IMR-90 (cell line): Measurements from ENCODE around the gene SEC23A. TPM values are rescaled to one million over a fixed set of nuclear protein-coding genes. Genes with fewer than 3 reads are reported as not detected.

Experiments used
- ATAC-seq: fragments of 200-7000 bp; cut with Tn5 transposase; 2 replicates; pipeline ENCODE4 v1.9.1; 2020; ENCODE audit warnings: low read depth, mild to moderate bottlenecking, moderate library complexity
- BruUV-seq: library from RNA; stranded (reverse); fragments of 400-500 nt; replicated peaks from 2 replicates; lab custom pipeline; 2021; lab: Mats Ljungman, UMichigan
- CTCF ChIA-PET: fragments of 300-600 bp; formaldehyde crosslinking; extraction: SDS; loops from one replicate; lab custom pipeline; 2021; ENCODE audit warnings: antibody characterized with exemption; lab: Yijun Ruan, JAX
- POLR2A ChIA-PET: fragments of 300-600 bp; sonication (Branson Sonifier 250); formaldehyde crosslinking; loops from one replicate; lab custom pipeline; 2022; ENCODE audit warnings: antibody characterized with exemption; ENCODE audit not compliant: unreplicated experiment; lab: Charles Lee
- DNase-seq: peaks from one replicate; pipeline ENCODE4 v3.0.0; 2013
- H2AFZ ChIP-seq: replicated peaks from 2 replicates; pipeline ENCODE3; 2013; ENCODE audit warnings: low read length, mild to moderate bottlenecking; ENCODE audit not compliant: poor library complexity
- H2AK5ac ChIP-seq: 2 replicates; pipeline ENCODE4 v1.6.1; 2013; ENCODE audit warnings: low read depth, low read length, inconsistent platforms
- H2AK9ac ChIP-seq: replicated peaks from 2 replicates; pipeline ENCODE3; 2013; ENCODE audit warnings: mild to moderate bottlenecking, low read depth, low read length, moderate library complexity; ENCODE audit not compliant: poor library complexity
- H2BK120ac ChIP-seq: 2 replicates; pipeline ENCODE4 v1.6.1; 2013; ENCODE audit warnings: low read depth, low read length, inconsistent platforms
- H2BK15ac ChIP-seq: 3 replicates; pipeline ENCODE4 v1.6.1; 2013; ENCODE audit warnings: low read depth, low read length, inconsistent platforms
- H2BK20ac ChIP-seq: 2 replicates; pipeline ENCODE4 v1.6.1; 2013; ENCODE audit warnings: low read depth, mild to moderate bottlenecking, inconsistent platforms, low read length, moderate library complexity
- H2BK5ac ChIP-seq: 2 replicates; pipeline ENCODE4 v1.6.1; 2013; ENCODE audit warnings: mild to moderate bottlenecking, low read depth, low read length, inconsistent platforms; ENCODE audit not compliant: poor library complexity, severe bottlenecking
- H3K14ac ChIP-seq: replicated peaks from 2 replicates; pipeline ENCODE4 v1.6.1; 2013; ENCODE audit warnings: low read depth, low read length, inconsistent platforms
- H3K18ac ChIP-seq: 2 replicates; pipeline ENCODE4 v1.6.1; 2013; ENCODE audit warnings: low read depth, low read length, control low read depth
- H3K23ac ChIP-seq: 2 replicates; pipeline ENCODE4 v1.6.1; 2013; ENCODE audit warnings: low read depth, low read length, inconsistent platforms
- H3K27ac ChIP-seq: 2 replicates; pipeline ENCODE4 v1.5.1; 2013; ENCODE audit warnings: mild to moderate bottlenecking, control low read depth, low read length; ENCODE audit not compliant: insufficient read depth
- H3K27me3 ChIP-seq: 2 replicates; pipeline ENCODE4 v1.6.1; 2013; ENCODE audit warnings: low read length; ENCODE audit not compliant: control insufficient read depth, insufficient read depth
- H3K36me3 ChIP-seq: 2 replicates; pipeline ENCODE4 v1.6.1; 2013; ENCODE audit warnings: low read length, mixed read lengths; ENCODE audit not compliant: control insufficient read depth, insufficient read depth
- H3K4ac ChIP-seq: 2 replicates; pipeline ENCODE4 v1.6.1; 2013; ENCODE audit warnings: low read depth, low read length, inconsistent platforms
- H3K4me1 ChIP-seq: 2 replicates; pipeline ENCODE4 v1.6.1; 2013; ENCODE audit warnings: low read length, mixed read lengths; ENCODE audit not compliant: control insufficient read depth, insufficient read depth
- H3K4me2 ChIP-seq: 2 replicates; pipeline ENCODE4 v1.6.1; 2013; ENCODE audit warnings: low read depth, mild to moderate bottlenecking, control low read depth, low read length, moderate library complexity
- H3K4me3 ChIP-seq: 2 replicates; pipeline ENCODE4 v1.5.1; 2013; ENCODE audit warnings: low read depth, mild to moderate bottlenecking, control low read depth, low read length, moderate library complexity; ENCODE audit not compliant: insufficient read depth
- H3K56ac ChIP-seq: 2 replicates; pipeline ENCODE4 v1.6.1; 2013; ENCODE audit warnings: low read length, inconsistent platforms; ENCODE audit not compliant: insufficient read depth; ENCODE audit errors: extremely low read depth
- H3K79me1 ChIP-seq, 2 experiments: 2 replicates each; pipeline ENCODE4 v1.6.1; 2013; ENCODE audit warnings: low read length in 2 of 2, inconsistent platforms in 1 of 2, low read depth in 1 of 2
- H3K9ac ChIP-seq: 2 replicates; pipeline ENCODE4 v1.6.1; 2013; ENCODE audit warnings: low read depth, low read length, control low read depth
- H3K9me1 ChIP-seq: 2 replicates; pipeline ENCODE4 v1.6.1; 2013; ENCODE audit warnings: low read length, inconsistent platforms; ENCODE audit not compliant: insufficient read depth
- H3K9me3 ChIP-seq: 2 replicates; pipeline ENCODE4 v1.6.1; 2013; ENCODE audit warnings: low read length; ENCODE audit not compliant: control insufficient read depth, insufficient read depth
- H4K20me1 ChIP-seq: 2 replicates; pipeline ENCODE4 v1.6.1; 2013; ENCODE audit warnings: low read length, inconsistent platforms; ENCODE audit not compliant: insufficient read depth
- H4K5ac ChIP-seq: 2 replicates; pipeline ENCODE4 v1.6.1; 2013; ENCODE audit warnings: mild to moderate bottlenecking, low read depth, low read length, control low read depth
- H4K8ac ChIP-seq, 2 experiments: 2 replicates each; pipeline ENCODE4 v1.6.1; 2013; ENCODE audit warnings: low read depth in 2 of 2, low read length in 2 of 2, control low read depth in 1 of 2, inconsistent platforms in 1 of 2
- H4K91ac ChIP-seq: 2 replicates; pipeline ENCODE4 v1.6.1; 2013; ENCODE audit warnings: low read depth, low read length, inconsistent platforms; ENCODE audit not compliant: insufficient read depth
- BHLHE40 ChIP-seq: fragments of 150-350 bp; IDR thresholded peaks from 2 replicates; pipeline ENCODE4 v1.6.1; 2016; ENCODE audit warnings: mild to moderate bottlenecking, low read depth, low read length
- CEBPB ChIP-seq: IDR thresholded peaks from 2 replicates; pipeline ENCODE4 v1.6.1; 2012; ENCODE audit warnings: low read depth, low read length, improper control_type of control experiment
- CHD1 ChIP-seq: IDR thresholded peaks from 2 replicates; pipeline ENCODE4 v1.6.1; 2012; ENCODE audit warnings: low read depth, low read length, improper control_type of control experiment
- CTCF ChIP-seq: conservative IDR thresholded peaks from 2 replicates; pipeline ENCODE4 v1.5.1; 2012; ENCODE audit warnings: mild to moderate bottlenecking, low read depth, low read length, improper control_type of control experiment
- MAFK ChIP-seq: IDR thresholded peaks from 2 replicates; pipeline ENCODE4 v1.6.1; 2012; ENCODE audit warnings: low read depth, low read length, improper control_type of control experiment
- MAZ ChIP-seq: IDR thresholded peaks from 2 replicates; pipeline ENCODE4 v1.6.1; 2012; ENCODE audit warnings: low read depth, mild to moderate bottlenecking, low read length, improper control_type of control experiment, moderate library complexity, borderline replicate concordance
- MXI1 ChIP-seq: IDR thresholded peaks from 2 replicates; pipeline ENCODE4 v1.6.1; 2012; ENCODE audit warnings: low read depth, mild to moderate bottlenecking, low read length, moderate library complexity, borderline replicate concordance
- NFE2L2 ChIP-seq: fragments of 150-350 bp; IDR thresholded peaks from 2 replicates; pipeline ENCODE4 v1.6.1; 2016; ENCODE audit warnings: low read depth, mild to moderate bottlenecking, low read length
- POLR2A ChIP-seq: IDR thresholded peaks from 2 replicates; pipeline ENCODE4 v1.6.1; 2012; ENCODE audit warnings: mild to moderate bottlenecking, low read depth, low read length
- RAD21 ChIP-seq: IDR thresholded peaks from 2 replicates; pipeline ENCODE4 v1.6.1; 2012; ENCODE audit warnings: low read length, improper control_type of control experiment
- RCOR1 ChIP-seq: IDR thresholded peaks from 2 replicates; pipeline ENCODE4 v1.6.1; 2012; ENCODE audit warnings: mild to moderate bottlenecking, low read length, improper control_type of control experiment; ENCODE audit not compliant: insufficient replicate concordance
- RFX5 ChIP-seq: IDR thresholded peaks from 2 replicates; pipeline ENCODE4 v1.8.0; 2012; ENCODE audit warnings: low read depth, mild to moderate bottlenecking, low read length, moderate library complexity
- SMC3 ChIP-seq: fragments of 150-350 bp; IDR thresholded peaks from 2 replicates; pipeline ENCODE4 v1.6.1; 2016; ENCODE audit warnings: low read depth, mild to moderate bottlenecking, antibody characterized with exemption, low read length, moderate library complexity
- USF2 ChIP-seq: fragments of 150-350 bp; IDR thresholded peaks from 2 replicates; pipeline ENCODE4 v1.6.1; 2017; ENCODE audit warnings: mild to moderate bottlenecking, antibody characterized with exemption, low read length, low read depth
- WGBS, 2 experiments: methylation state at CpG; one replicate each; pipeline versions ENCODE4 v1.1.5 to v1.1.7; 2013; ENCODE audit warnings: missing lambda C conversion rate in 2 of 2; ENCODE audit not compliant: insufficient read length in 1 of 2; ENCODE audit errors: extremely low coverage in 2 of 2; 5-methylcytosine and 5-hydroxymethylcytosine counted together
- dilution Hi-C: fragments of 300-500 bp; cut with HindIII; formaldehyde crosslinking; loops from one replicate; pipeline ENCODE4 v1.14.3; 2018; ENCODE audit warnings: low sequenced_read_pairs; ENCODE audit not compliant: unreplicated experiment
- in situ Hi-C: fragments of 300-500 bp; cut with MboI; formaldehyde crosslinking; loops from 3 replicates; pipeline ENCODE4 v1.14.3; 2019; ENCODE audit warnings: low sequenced_read_pairs, inconsistent platforms, mixed read lengths
- intact Hi-C: fragments of 100-400 bp; cut with micrococcal nuclease; formaldehyde crosslinking; loops from 2 replicates; pipeline ENCODE4 v1.10.0; 2022
- polyA plus RNA-seq, 3 experiments: library from polyadenylated mRNA; depleted of rRNA; stranded (reverse); fragments of >200 nt; gene quantifications; 2 replicates each; pipeline ENCODE4 v1.2.3, GENCODE V29; 2012; ENCODE audit warnings: low replicate concordance in 1 of 3
- total RNA-seq: library from RNA; depleted of rRNA; stranded (reverse); fragments of >200 nt; gene quantifications from 2 replicates; pipeline ENCODE4 v1.2.3, GENCODE V29; 2012

SEC23A gene
- total and polyA plus RNA-seq, 2 of the 4 experiments (the other 2 are of a cell fraction) = 141 to 609 TPM

- no TSS peak for BruUV-seq
- DNase-seq = no peak
- Histone ChIP-seq H3K56ac (no peak overlapping the region), H4K8ac (no peak overlapping the region), H3K9me3 (no peaks in the 10 kb centered on the region), H3K4me3 (no peak overlapping the region), H3K4ac (no peak overlapping the region), H3K4me1 (no peaks in the 10 kb centered on the region), H3K79me1 (no peaks in the 10 kb centered on the region), H2AK5ac (no peak overlapping the region), H3K18ac (no peak overlapping the region), H3K4me2 (no peak overlapping the region), H3K36me3 (no peaks in the 10 kb centered on the region), H2BK20ac (no peak overlapping the region), H2BK120ac (no peak overlapping the region), H2BK15ac (no peak overlapping the region), H3K9ac (no peak overlapping the region), H4K91ac (no peak overlapping the region), H3K27me3 (no peaks in the 10 kb centered on the region), H2BK5ac (no peak overlapping the region), H3K9me1 (no peaks in the 10 kb centered on the region), H3K14ac (no peak overlapping the region), H2AFZ (no peak overlapping the region), H2AK9ac (no peak overlapping the region), H4K20me1 (no peaks in the 10 kb centered on the region), H3K23ac (no peak overlapping the region), H3K27ac (no peak overlapping the region), H4K5ac (no peak overlapping the region)
- ChIA-PET POLR2A (no interaction called here), CTCF (no interaction called here)
- no CpG with 5 or more reads among the region's 2 CpGs for WGBS, 2 experiments
- dilution Hi-C loops (no loop called here), in situ Hi-C loops (no loop called here), intact Hi-C loops (no loop called here)
- no peak for ATAC-seq
- TF ChIP-seq MXI1 (no peak), RCOR1 (no peak), CTCF (no peak), CEBPB (no peak), SMC3 (no peak), NFE2L2 (no peak), CHD1 (no peak), RFX5 (no peak), POLR2A (no peak), MAZ (no peak), USF2 (no peak), BHLHE40 (no peak), RAD21 (no peak), MAFK (no peak)
These were observed 109.1 kb downstream of the SEC23A start for GRCh38 chr14:38993981-38994380.
